HL-60 (cell line): ENCODE results near the gene LRPAP1.

Source experiments
- DNase-seq, 2 experiments: peaks; one replicate each; pipeline ENCODE4 v3.0.0-alpha.2; 2010 to 2020; ENCODE audit warnings: low read depth in 1 of 2, low spot score in 1 of 2
- H3K27ac ChIP-seq: fragments of 250-450 bp; sonication (Bioruptor Pico); replicated peaks from 2 replicates; pipeline ENCODE4 v1.5.1; 2020; ENCODE audit warnings: mild to moderate bottlenecking, moderate library complexity
- H3K27me3 ChIP-seq: fragments of 250-450 bp; sonication (Bioruptor Pico); 2 replicates; pipeline ENCODE4 v1.5.1; 2021; ENCODE audit warnings: mild to moderate bottlenecking, moderate library complexity; ENCODE audit not compliant: insufficient read depth, poor library complexity, severe bottlenecking
- H3K4me3 ChIP-seq: replicated peaks from 2 replicates; pipeline ENCODE4 v1.5.1; 2011; ENCODE audit warnings: mild to moderate bottlenecking, control low read depth, low read length; ENCODE audit not compliant: insufficient read depth
- GABPA ChIP-seq: IDR thresholded peaks from 2 replicates; pipeline ENCODE4 v1.6.1; 2012; ENCODE audit warnings: low read depth
- POLR2AphosphoS5 ChIP-seq: IDR thresholded peaks from 2 replicates; pipeline ENCODE4 v1.6.1; 2012; ENCODE audit warnings: low read depth
- REST ChIP-seq: IDR thresholded peaks from 2 replicates; pipeline ENCODE4 v1.6.1; 2012; ENCODE audit warnings: low read depth; ENCODE audit not compliant: insufficient replicate concordance
- SPI1 ChIP-seq: IDR thresholded peaks from 2 replicates; pipeline ENCODE4 v1.6.1; 2012; ENCODE audit warnings: low read depth, mild to moderate bottlenecking, borderline replicate concordance
- TF ChIP-seq, protein P1 (sequence below): IDR thresholded peaks from one replicate; pipeline ENCODE4 v1.5.1; 2011; ENCODE audit warnings: low read length, control low read depth, inconsistent platforms; ENCODE audit not compliant: insufficient read depth

LRPAP1 gene

GRCh38 chr4:3476936-3477749, 55.1 kb downstream of the LRPAP1 start:
- no peak overlapping the region for H3K27ac ChIP-seq
- TF ChIP-seq, protein P1, sequence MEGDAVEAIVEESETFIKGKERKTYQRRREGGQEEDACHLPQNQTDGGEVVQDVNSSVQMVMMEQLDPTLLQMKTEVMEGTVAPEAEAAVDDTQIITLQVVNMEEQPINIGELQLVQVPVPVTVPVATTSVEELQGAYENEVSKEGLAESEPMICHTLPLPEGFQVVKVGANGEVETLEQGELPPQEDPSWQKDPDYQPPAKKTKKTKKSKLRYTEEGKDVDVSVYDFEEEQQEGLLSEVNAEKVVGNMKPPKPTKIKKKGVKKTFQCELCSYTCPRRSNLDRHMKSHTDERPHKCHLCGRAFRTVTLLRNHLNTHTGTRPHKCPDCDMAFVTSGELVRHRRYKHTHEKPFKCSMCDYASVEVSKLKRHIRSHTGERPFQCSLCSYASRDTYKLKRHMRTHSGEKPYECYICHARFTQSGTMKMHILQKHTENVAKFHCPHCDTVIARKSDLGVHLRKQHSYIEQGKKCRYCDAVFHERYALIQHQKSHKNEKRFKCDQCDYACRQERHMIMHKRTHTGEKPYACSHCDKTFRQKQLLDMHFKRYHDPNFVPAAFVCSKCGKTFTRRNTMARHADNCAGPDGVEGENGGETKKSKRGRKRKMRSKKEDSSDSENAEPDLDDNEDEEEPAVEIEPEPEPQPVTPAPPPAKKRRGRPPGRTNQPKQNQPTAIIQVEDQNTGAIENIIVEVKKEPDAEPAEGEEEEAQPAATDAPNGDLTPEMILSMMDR, result no peak
- DNase-seq, result no peak
- peaks cover 8% of the 10 kb centered on the region for H3K27me3 ChIP-seq
- no peak overlapping the region for H3K4me3 ChIP-seq

DNA sequence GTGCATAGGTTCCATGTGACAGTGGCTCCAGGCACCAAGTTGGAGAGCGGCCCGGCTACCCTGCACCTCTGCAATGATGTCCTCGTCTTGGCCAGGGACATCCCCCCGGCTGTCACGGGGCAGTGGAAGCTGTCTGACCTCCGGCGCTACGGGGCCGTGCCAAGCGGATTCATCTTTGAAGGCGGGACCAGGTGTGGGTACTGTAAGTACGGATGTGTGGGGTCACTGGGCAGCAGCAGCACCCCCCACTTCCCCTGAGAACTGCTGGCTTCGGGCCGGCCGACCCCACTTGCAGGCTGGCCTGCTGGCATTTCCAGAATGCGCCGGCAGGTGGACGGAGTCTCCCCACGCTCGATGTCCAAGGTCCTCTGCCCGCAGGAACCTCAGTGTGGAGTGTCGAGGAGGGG, 55.9 kb downstream of the LRPAP1 start:
- TF ChIP-seq GABPA, result no peak
- no peak for TF ChIP-seq SPI1
- TF ChIP-seq, protein P1, result no peak
- no peak for TF ChIP-seq REST
- TF ChIP-seq POLR2AphosphoS5, result no peak
- Histone ChIP-seq H3K4me3 (no peak overlapping the region), H3K27me3 (peaks cover 5% of the 10 kb centered on the region), H3K27ac (no peak overlapping the region)
- DNase-seq, result no peak

- no peak for DNase-seq
- TF ChIP-seq, protein P1, result no peak
- TF ChIP-seq POLR2AphosphoS5 (no peak), SPI1 (no peak), REST (no peak)
- H3K27me3 ChIP-seq, result peaks cover 4% of the 10 kb centered on the region
- H3K27ac ChIP-seq, result no peak overlapping the region
- H3K4me3 ChIP-seq, result no peak overlapping the region
These were observed 56.4 kb downstream of the LRPAP1 start for GRCh38 chr4:3475713-3476260.
